GM12801 (cell line): ENCODE measurements around the gene LRP1B.

Experiments used
- CTCF ChIP-seq: IDR thresholded peaks from one replicate; pipeline ENCODE4 v1.5.1; 2011; ENCODE audit warnings: control low read depth; ENCODE audit not compliant: insufficient read length; ENCODE audit errors: extremely low read depth

The LRP1B gene

GRCh38 chr2:141464995-141465394, 665.8 kb downstream of the LRP1B start:
- TF ChIP-seq CTCF: no peak

DNA sequence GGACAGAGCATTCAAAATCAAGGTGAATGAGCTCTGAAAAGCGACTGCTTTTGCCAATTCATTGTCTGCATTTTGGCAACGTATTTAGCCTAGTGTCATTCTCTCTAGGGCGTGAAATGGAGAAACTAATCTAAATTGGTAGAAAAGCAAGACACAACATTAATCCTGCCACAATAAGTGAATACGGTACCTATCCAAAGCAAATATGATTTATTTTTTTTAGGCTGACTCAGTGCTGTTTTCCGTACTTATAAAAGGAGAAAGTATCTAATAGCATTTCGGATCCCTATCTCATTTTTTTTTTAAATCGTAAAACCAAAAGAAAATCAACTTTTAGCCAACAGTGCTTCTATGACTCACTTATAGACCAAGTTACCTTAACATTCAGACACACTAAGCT, 672.5 kb downstream of the LRP1B start:
- no peak for TF ChIP-seq CTCF

DNA sequence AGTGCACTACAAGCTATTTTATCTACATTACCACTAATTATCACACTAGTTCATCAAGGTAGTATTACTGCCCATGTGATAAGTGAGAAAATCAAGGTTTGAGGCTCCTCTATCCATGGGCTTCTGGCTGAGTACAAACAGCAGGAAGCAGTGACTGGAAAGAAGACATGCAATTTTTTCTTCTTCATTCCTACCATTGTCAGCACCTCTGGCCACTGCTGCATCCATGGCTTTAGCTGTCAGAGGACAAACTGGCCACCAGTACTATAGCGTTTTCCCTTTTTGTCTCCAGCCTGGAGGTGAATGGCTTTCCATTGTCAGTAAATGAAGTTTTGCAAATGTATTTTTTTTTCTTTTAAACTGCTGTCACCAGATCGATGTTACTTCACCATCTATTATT, 674.9 kb downstream of the LRP1B start:
- no peak for TF ChIP-seq CTCF

DNA sequence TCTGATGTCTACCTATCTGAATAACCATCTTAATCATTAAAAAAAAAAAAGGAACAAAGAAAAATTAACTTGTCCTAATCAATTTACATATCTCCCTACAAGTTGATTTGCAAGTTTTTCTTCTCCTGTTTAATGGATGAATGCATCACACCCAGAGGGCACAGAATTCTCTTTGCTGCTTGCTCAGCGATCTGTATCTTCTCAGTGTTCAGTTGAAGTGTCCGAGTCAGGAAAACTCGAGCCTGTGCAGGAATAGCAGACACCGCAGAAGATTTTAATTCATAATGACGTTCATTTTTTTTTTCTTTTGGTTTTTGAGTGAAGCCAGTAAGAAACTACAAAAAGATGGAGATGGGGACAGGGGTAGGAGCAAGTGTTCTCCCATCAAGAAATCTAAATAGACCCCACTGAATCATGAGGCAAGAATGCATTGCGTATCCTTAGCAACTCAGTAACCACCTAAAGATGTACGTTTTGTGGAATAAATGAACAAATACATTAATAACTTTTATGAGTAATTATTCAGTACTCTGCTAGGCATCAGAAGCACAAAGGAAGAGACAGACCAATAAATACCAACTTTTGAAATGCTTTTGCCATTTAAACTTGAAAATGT, 675.5 kb downstream of the LRP1B start:
- no peak for TF ChIP-seq CTCF

GRCh38 chr2:141440072-141440635, 690.7 kb downstream of the LRP1B start:
- no peak for TF ChIP-seq CTCF

- TF ChIP-seq CTCF: no peak
These were observed 691.3 kb downstream of the LRP1B start for GRCh38 chr2:141439524-141439923.

GRCh38 chr2:141438536-141438935, 692.3 kb downstream of the LRP1B start:
- no peak for TF ChIP-seq CTCF
